HG03060 (cell line): Measurements from ENCODE around the gene ZNHIT1.

Source experiments
- ATAC-seq: cut with Tn5 transposase; IDR thresholded peaks from one replicate; pipeline ENCODE4 v1.9.1; 2021; ENCODE audit warnings: low read depth, moderate number of reproducible peaks; ENCODE audit not compliant: unreplicated experiment

The ZNHIT1 gene

GRCh38 chr7:101271021-101271420 lies 53.1 kb downstream of the ZNHIT1 start:
- ATAC-seq, result no peak

GRCh38 chr7:101273206-101273605 lies 55.2 kb downstream of the ZNHIT1 start:
- no peak for ATAC-seq
